Measurements from ENCODE around the gene TMEM134.
"Not testable (repeated sequence)": the region's sequence is repeated elsewhere in the genome, so short reads cannot be mapped to it uniquely, and the experiment has no call there.

The TMEM134 gene

DNA sequence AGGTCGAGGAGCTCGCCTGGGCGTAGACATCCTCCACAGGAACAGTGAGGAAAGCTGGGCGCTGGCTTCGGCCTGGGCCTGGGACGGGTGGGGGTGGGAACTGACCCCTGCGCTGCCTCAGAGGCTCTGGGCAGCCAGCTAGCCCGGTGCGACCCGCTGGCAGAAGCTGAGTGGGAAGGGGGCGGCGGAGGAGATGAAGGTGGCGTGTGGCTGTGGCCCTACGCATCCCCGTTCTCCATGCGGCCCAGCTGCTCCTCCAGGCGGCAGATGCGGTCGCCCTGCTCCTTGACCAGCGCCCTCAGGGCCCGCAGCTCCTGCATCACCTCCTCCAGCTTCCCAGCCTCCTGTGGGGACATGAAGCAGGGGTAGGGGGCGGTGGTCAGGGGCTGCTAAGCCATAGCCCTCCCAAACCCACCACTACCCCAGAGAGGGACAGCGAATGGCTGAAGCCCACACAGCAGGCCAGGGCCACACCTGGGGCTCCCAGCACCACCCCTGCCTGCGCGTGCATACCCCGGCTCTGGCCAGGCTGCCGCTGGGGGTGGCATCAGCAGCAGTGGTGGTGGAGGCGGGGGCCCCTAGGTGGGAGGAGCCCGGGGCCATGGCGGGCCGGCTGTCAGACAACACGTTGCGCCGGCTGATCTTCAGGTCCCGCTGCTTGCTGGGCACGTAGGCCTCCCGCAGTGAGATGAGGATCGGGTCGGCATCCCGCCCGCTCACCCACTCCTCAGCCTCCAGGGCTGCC lies 30.7 kb downstream of the TMEM134 start:
- DNase-seq (ENCODE audit: low read depth), result no peak

DNA sequence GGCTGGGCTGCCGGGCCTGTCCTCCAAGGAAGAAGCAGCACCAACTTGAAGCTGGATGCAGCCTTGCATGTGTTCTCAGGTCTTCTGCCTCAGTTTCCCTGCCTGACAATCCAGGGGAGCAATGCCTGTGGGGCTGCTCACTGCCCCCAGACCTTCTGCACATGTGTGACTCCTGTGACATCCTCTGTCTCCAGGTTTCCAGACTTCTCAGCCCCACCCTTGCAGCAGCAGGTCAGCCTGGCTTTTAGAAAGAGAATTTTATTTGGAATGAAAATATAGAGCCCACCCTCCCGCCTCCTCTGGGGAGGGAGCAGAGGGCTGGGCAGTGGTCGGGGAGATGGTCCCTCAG lies 31.3 kb downstream of the TMEM134 start:
- DNase-seq (ENCODE audit: low read depth), result no peak

DNA sequence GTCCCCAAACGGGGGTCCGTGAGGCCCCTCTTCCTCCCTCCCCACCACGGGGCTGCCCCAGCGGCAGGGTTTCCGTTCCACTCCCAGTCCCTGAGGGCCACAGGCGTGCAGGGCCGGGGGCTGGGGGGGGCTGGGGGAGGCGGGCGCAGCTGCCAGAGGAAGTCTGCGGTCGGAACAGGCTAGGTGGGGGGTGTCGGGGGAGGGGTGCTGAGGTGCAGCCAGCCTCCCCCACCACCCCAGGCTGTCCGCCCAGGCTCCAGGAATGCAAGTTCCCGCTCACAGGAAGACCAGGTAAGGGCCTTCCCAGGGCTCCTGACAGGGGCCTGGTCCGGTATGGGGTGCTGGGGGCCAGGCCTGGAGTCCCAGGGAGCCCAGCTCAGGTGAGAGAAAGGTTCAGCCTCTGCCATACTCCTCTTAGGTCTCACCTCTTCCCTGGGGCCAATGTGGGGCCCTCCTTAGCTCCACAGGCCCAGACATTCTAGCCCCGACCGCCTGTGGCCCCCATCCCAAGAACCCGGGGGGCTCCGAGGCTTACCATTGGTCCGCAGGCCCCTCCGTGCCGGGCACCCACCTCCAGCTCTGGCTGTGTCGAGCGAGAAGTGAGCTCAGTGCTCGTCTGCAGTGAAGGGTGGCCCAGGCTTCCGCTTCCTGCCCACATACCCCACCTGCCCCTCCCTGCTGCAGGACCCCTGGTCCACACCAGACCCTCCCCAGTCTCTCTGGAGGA lies 31.8 kb downstream of the TMEM134 start, which contains the start of gene PTPRCAP:
Gene PTPRCAP, minus strand, starts transcription at position 601 of the 727 bp plus-strand sequence. Its CDS starts 63 bp downstream, at position 538.
- DNase-seq (ENCODE audit: low read depth), result no peak

DNA sequence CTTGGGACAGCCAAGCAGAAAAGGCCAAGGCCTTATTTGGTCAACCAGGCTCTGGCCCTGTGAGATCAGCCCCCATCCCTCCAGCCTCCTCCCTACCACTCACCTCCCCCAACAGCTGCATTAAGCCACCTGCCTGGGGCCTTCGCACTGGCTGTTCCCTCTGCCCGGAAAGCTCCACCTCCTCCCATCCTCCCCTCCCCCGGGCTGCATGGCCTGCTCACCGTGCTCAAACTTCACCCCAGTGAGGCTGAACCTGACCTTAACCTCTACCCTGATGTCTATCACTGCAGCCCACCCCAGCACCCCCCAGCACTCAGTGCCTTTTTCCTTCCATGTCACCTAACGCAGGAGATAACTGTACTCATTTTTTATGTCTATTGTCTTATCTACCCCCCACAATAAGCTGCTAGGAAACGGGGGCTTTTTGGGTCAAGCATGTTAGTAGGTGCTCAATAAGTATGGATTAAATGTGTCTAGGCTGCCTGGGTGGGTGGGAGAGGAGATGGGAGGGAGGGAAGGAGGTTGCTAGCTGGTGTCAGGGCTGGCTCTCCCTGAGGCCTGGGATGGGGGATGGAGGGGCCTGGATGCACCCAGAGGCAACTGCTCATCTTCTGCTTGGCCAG lies 32.5 kb downstream of the TMEM134 start:
- DNase-seq (ENCODE audit: low read depth), result no peak

DNA sequence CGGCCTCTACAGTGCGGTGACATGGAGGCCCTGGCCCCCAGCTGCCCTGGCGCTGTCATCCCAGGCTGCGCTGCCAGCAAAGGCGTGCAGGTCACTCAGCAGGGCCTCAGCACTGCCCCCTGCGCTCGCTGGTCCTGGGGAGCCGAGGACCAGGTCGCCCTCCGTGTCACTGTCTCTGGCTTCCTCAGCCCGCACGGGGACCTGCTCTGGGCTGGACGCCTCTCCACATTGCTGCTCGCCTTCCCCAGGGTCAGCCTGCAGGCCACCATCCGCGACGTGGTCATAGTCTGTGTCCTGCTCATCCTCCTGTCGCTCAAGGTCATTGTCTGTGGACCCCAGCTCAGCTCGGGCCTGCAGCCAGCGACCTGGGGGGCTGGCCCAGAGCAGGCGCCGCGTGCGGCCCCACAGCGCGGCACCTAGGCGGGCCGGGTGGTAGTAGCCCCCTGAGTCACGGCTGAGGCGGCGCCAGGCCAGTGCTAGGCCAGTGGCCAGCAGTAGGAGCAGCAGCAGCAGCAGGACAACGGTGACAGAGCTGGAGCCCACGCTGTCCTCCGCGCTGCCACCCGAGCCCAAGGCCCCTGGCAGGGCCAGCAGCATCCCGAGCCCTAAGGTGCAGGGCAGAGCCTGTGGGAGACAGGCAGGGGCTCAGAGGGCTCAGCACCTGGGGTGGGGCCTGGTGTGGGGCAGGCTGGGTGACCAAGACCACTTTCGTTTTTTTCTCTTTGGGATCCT lies 33.2 kb downstream of the TMEM134 start:
- no peak for DNase-seq (ENCODE audit: low read depth)

DNA sequence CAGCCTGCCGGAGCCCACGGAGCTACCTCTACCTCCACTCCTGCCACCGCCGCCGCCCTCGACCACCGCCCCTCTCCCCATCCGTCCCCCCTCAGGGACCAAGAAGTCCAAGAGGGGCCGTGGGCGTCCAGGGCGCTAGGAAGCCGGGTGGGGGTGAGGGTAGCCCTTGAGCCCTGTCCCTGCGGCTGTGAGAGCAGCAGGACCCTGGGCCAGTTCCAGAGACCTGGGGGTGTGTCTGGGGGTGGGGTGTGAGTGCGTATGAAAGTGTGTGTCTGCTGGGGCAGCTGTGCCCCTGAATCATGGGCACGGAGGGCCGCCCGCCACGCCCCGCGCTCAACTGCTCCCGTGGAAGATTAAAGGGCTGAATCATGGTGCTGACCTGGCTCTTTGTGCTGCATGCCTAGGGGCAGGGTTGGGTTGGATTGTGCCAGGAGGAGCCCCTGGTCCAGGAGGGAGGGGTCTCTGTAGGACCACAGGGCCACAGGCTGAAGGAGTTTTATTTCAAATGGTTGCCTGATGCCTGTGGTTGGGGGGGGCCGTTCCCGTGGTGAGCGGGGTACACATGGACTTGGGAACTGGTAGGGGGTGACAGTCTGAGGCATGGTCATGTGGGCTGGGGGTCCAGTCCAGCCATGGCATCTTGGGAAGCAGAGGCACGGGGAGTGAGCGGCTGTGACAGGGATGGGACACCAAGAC lies 33.9 kb downstream of the TMEM134 start:
- no peak for DNase-seq (ENCODE audit: low read depth)

DNA sequence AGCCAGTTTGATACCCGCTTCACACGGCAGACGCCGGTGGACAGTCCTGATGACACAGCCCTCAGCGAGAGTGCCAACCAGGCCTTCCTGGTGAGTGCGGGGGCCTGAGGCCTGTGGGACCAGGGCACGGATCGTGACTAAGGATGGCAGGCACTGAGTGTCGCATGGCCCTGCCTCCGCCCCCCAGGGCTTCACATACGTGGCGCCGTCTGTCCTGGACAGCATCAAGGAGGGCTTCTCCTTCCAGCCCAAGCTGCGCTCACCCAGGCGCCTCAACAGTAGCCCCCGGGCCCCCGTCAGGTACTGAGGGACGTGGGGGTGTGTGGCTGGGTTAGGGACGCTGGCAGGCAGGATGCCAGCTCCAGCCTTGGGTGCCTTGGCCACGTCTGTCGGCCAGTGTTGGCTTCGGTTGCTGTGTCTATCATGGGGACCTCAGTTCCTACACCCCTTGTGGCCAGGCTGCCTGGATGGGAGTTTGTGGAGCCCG lies 34.6 kb downstream of the TMEM134 start:
- DNase-seq (ENCODE audit: low read depth), result no peak

DNA sequence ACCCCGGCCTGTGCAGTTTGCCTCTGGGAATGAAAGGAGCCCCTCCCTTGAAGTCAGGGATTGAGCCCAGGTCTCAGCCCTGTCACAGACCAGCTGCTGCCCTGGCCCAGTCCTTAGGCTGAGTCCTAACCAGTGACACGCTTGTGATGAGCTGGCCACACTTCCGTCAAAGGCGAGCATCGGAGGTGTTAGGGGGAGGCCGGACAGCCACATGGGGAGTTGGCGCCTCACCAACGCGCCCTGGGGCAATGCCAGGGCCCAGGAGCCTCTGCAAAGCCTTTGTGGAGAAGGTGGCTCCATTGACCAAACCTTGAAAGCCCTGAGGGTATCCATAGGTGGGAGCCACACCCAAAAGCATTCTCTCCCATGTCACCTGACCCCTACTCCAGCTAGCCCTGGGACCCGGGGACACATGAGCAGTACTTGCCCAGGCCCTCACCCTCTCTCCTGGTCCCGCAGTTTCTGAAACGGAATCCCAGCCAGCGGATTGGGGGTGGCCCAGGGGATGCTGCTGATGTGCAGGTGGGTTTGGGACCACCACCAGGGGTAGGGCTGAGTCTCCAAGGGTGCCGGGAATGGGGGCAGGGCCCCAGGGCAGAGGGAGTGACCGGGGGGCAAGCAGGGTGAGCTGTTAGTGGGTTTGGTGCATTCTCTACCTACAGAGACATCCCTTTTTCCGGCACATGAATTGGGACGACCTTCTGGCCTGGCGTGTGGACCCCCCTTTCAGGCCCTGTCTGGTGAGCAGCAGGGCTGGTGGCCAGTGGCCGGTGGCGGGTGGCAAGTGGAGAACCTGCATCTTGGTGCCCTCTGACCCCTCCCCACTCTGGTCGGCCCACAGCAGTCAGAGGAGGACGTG lies 35.3 kb downstream of the TMEM134 start:
- DNase-seq (ENCODE audit: low read depth), result no peak

DNA sequence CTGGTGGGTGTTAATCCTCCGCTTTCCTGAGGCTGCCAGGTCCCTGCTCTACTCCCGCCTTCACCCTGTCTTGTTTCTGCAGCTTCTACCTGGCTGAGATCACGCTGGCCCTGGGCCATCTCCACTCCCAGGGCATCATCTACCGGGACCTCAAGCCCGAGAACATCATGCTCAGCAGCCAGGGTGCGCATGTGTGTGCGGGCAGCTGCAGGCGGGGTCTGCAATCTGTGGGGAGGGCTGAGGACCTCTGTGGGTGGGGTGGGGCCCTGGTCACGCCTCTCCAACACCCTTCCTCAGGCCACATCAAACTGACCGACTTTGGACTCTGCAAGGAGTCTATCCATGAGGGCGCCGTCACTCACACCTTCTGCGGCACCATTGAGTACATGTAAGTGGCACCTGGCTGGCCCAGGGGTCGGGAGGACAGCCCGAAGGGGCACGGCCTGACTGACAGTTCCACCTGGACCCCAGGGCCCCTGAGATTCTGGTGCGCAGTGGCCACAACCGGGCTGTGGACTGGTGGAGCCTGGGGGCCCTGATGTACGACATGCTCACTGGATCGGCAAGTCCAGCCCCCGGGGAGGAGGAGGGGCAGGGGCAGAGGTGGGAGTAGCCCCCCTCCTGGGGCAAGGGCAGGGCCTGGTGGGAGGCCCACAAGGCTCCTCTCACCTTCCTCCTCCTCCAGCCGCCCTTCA lies 36.2 kb downstream of the TMEM134 start:
- DNase-seq (ENCODE audit: low read depth), result no peak

DNA sequence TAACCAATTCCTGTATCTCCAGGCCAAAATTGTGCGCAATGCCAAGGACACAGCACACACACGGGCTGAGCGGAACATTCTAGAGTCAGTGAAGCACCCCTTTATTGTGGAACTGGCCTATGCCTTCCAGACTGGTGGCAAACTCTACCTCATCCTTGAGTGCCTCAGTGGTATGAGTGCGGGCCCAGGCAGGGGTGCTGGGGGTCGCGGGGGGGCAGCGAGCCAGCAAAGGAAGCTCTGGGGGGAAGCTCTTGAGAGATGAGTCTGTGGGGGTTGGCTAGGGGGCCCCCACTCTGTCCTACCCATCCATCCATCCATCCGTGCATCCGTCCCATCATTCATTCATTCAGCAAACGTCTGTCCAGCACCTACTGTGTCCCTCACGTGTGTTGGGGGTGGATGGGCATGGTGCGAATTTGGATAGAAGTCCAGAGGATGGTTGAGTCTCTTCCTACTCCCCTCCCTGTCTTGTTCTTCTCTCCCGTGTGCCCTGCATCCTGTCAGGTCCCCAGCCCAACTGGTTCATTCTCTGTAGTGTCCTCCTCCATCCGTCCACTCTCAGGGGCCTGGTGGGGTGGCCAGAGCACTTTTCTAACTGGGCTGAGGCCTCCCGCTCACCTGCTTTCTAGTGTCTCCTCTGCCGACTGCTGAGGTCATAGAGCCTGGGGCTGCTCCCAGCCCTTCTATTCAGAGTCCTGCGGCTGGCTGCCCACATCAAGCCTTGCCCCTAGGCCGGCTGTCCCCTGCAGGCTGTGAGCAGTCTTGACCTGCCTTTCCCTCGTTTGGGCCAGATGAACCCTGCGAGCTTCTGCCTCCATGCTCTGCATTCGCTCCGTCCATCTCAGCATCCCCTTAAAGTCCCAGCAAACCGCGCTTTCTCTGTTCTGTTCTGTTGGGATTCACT lies 37.5 kb downstream of the TMEM134 start:
- no peak for DNase-seq (ENCODE audit: low read depth)

DNA sequence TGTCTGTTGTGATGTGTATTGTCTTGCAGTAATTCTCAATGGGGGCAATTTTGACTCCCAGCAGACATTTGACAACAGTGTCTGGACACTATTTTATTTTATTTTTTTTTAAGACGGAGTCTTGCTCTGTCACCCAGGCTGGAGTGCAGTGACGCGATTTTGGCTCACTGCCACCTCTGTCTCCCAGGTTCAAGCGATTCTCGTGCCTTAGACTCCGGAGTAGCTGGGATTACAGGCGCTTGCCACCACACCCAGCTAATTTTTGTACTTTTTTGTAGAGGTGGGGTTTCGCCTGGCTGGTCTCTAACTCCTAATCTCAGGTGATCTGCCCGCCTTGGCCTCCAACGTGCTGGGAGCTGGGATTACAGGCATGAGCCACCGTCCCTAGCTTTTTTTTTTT lies 39.3 kb downstream of the TMEM134 start:
- no peak for DNase-seq (ENCODE audit: low read depth)

DNA sequence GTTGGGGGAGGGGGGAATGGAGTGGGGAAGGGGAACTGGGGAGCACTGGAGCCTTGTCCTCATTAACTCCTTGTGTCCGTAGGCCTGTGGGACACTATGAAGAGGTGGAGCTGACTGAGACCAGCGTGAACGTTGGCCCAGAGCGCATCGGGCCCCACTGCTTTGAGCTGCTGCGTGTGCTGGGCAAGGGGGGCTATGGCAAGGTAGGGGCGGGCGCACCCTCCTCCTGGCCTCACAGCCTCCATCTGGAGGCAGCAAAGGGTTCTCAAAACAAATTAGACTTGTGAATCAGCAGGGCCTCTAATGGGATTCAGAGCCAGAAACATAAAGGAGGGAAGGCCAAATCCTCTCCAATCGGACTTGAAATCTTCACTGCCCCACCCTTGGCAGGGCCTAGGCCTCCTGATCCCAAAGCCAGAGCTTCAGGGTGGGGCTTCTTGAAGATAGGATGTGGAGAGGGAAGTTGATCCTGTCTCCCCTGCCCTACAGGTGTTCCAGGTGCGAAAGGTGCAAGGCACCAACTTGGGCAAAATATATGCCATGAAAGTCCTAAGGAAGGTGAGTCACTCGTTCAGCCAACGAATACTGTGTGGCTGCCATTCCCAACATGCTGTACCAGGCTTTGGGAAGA lies 39.9 kb downstream of the TMEM134 start:
- no peak for DNase-seq (ENCODE audit: low read depth)

DNA sequence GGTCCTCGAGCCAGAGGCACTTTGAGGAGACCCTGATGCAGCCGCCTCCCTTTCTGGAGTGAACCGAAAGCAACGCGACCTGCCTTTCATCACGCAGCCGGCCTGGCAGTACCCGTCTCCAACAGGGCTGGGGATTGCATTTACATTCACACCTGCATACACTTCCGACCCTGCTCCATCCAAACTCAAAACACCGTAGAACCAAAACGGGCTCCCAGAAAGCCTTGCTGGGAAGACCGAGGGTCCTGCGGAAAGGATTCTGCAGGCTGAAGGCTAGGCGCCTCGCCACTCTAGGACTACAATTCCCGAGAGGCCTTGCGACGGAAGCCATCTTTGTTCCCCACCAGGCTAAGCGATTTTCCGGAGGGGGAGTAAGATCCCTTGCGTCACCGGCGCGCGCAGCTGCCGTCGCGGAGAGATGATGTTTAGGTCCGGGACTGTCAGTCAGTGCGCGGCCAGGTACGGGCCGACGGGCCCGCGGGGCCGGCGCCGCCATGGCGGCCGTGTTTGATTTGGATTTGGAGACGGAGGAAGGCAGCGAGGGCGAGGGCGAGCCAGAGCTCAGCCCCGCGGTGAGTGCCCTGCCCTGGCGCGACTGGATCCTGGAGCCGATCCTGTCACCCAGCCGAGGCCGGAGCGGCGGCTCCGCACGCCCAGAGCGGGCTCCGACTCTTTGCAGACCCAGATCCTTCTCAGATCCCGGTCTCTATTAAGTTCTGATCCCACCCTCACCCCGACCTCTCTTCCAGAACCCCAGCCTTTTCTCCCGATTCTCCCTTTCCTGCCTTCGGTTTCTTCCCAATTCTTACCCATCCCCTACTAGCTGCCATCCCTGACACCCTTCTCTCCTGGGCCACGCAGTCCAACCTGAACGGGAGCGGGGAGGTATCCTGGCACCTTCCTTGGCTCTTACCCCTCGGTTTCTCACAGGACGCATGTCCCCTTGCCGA lies 40.7 kb downstream of the TMEM134 start, which contains the start of gene RPS6KB2:
Gene RPS6KB2, plus strand, starts transcription at position 443 of the 950 bp plus-strand sequence. Its CDS starts 52 bp downstream, at position 495.
- peak; percentile 96 for DNase-seq (ENCODE audit: low read depth)

DNA sequence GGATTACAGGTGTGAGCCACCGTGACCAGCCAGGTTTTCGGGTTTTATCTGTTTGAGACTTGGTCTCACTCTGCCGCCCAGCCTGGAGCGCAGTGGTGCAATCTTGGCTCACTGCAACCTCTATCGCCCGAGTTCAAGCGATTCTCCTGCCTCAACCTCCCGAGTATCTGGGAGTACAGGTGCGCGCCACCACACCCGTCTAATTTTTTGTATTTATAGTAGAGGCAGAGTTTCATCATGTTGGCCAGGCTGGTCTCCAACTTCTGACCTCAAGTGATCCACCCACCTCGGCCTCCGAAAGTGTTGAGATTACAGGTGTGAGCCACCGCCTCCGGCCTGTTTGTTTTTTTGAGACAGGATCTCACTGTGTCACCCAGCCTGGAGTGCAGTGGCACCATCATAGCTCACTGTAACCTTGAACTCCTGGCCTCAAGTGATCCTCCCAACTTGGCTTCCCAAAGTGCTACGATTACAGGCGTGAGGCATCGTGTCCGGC lies 41.6 kb downstream of the TMEM134 start:
- not testable (repeated sequence) for DNase-seq (ENCODE audit: low read depth)

DNA sequence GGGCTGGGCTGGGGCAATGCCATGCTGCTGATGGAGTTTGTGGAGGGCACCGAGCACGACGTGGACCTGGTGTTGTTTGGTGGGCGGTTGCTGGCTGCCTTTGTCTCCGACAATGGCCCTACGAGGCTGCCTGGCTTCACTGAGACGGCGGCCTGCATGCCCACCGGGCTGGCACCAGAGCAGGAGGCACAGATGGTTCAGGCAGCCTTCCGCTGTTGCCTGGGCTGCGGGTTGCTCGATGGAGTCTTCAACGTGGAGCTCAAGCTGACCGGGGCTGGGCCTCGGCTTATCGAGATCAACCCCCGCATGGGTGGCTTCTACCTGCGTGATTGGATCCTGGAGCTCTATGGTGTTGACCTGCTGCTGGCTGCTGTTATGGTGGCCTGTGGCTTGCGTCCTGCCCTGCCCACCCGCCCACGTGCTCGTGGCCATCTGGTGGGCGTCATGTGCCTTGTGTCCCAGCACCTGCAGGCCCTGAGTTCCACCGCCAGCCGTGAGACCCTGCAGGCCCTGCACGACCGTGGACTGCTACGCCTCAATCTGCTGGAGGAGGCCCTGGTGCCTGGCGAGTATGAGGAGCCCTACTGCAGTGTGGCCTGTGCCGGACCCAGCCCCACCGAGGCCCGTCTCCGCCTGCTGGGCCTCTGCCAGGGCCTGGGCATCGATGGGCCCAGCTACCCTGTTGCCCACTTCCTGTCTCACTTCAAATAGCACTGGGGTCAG lies 45.0 kb downstream of the TMEM134 start:
- DNase-seq (ENCODE audit: low read depth), result no peak

DNA sequence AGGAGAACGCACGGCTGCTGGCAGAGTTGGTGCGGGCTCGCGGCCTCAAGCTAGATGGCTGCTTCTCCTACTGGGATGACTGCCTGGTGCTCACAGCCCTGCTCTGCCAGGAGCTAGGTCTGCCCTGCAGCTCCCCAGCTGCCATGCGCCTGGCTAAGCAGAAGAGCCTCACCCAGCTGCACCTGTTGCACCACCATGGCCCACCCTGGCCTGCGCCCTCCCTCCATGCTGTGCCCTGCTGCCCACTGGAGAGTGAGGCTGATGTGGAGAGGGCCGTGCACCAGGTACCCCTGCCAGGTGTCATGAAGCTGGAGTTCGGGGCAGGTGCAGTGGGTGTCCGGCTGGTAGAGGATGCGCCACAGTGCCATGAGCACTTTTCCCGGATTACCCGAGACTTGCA lies 45.6 kb downstream of the TMEM134 start:
- DNase-seq (ENCODE audit: low read depth), result no peak

All from HS-27A (cell line).